H1 (cell line): Measurements from ENCODE around the gene AOAH. TPM values are rescaled to one million over a fixed set of nuclear protein-coding genes. Genes with fewer than 3 reads are reported as not detected.

Source experiments
- ASH2L ChIP-seq: fragments of 200-600, 300-600 bp; sonication (generic); IDR thresholded peaks from one replicate; pipeline ENCODE4 v1.7.1; 2017; ENCODE audit warnings: low read length
- CHD1 ChIP-seq: IDR thresholded peaks from 2 replicates; pipeline ENCODE4 v1.6.1; 2012; ENCODE audit warnings: low read depth, low read length, improper control_type of control experiment
- CREB1 ChIP-seq: IDR thresholded peaks from 2 replicates; pipeline ENCODE4 v1.6.1; 2012; ENCODE audit warnings: inconsistent platforms
- GTF2F1 ChIP-seq: IDR thresholded peaks from 2 replicates; pipeline ENCODE4 v1.6.1; 2012; ENCODE audit warnings: low read depth, low read length, improper control_type of control experiment, borderline replicate concordance
- NANOG ChIP-seq: IDR thresholded peaks from 2 replicates; pipeline ENCODE4 v1.6.1; 2011; ENCODE audit warnings: low read length, low read depth, mild to moderate bottlenecking, inconsistent platforms; ENCODE audit not compliant: insufficient read depth, poor library complexity, severe bottlenecking
- polyA plus RNA-seq, 7 experiments: library from polyadenylated mRNA; depleted of rRNA in 3 of 7; stranded (reverse) in 5 of 7; unstranded in 2 of 7; fragments of >200 nt in 5 of 7; fragments of 200-250 nt in 2 of 7; gene quantifications; 1 replicate in 5 of 7; 2 replicates in 1 of 7; 4 replicates in 1 of 7; pipeline versions ENCODE4 v1.2.1 to v1.2.3, GENCODE V29; 2011 to 2013; ENCODE audit warnings: missing spikeins in 2 of 7, mixed read lengths in 2 of 7
- total RNA-seq: library from RNA; stranded (reverse); fragmentation: NEBNext Ultra II Directional; extraction: Animal tissue kit (Norgen Biotek cat#: 25700); gene quantifications from 2 replicates; pipeline ENCODE4 v1.2.1, GENCODE V29; 2021
- TF ChIP-seq, protein P1 (sequence below): fragments of 300-600 bp; sonication (generic); IDR thresholded peaks from 2 replicates; pipeline ENCODE4 v1.7.1; 2012; ENCODE audit warnings: low read length, moderate library complexity, mild to moderate bottlenecking, inconsistent platforms; ENCODE audit not compliant: insufficient replicate concordance

The AOAH gene
- total and polyA plus RNA-seq, 2 of the 8 experiments (the other 6 are each of a cell fraction or from before 2014, with no cell fraction given) = 0.08 TPM; not detected in 1

DNA sequence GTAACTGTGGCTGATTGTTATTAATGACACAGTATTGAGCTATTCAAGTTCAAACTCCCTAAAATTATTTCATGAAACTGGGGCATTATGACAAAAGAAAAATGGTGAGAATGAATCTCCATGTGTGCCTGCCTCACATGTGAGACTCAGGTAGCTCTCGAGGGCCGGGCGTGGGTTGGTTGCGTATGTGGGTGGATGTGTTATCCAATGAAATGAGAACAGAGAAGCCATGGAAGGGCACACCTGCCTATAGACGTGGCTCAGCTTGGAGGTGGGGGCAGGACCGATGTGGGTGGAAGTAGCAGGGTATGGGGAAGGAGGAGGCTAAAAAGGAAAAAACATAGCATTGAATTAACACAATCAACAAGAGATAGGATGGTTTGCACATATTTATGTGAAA is 96.5 kb downstream of the AOAH start (continued):
- TF ChIP-seq, protein P1, sequence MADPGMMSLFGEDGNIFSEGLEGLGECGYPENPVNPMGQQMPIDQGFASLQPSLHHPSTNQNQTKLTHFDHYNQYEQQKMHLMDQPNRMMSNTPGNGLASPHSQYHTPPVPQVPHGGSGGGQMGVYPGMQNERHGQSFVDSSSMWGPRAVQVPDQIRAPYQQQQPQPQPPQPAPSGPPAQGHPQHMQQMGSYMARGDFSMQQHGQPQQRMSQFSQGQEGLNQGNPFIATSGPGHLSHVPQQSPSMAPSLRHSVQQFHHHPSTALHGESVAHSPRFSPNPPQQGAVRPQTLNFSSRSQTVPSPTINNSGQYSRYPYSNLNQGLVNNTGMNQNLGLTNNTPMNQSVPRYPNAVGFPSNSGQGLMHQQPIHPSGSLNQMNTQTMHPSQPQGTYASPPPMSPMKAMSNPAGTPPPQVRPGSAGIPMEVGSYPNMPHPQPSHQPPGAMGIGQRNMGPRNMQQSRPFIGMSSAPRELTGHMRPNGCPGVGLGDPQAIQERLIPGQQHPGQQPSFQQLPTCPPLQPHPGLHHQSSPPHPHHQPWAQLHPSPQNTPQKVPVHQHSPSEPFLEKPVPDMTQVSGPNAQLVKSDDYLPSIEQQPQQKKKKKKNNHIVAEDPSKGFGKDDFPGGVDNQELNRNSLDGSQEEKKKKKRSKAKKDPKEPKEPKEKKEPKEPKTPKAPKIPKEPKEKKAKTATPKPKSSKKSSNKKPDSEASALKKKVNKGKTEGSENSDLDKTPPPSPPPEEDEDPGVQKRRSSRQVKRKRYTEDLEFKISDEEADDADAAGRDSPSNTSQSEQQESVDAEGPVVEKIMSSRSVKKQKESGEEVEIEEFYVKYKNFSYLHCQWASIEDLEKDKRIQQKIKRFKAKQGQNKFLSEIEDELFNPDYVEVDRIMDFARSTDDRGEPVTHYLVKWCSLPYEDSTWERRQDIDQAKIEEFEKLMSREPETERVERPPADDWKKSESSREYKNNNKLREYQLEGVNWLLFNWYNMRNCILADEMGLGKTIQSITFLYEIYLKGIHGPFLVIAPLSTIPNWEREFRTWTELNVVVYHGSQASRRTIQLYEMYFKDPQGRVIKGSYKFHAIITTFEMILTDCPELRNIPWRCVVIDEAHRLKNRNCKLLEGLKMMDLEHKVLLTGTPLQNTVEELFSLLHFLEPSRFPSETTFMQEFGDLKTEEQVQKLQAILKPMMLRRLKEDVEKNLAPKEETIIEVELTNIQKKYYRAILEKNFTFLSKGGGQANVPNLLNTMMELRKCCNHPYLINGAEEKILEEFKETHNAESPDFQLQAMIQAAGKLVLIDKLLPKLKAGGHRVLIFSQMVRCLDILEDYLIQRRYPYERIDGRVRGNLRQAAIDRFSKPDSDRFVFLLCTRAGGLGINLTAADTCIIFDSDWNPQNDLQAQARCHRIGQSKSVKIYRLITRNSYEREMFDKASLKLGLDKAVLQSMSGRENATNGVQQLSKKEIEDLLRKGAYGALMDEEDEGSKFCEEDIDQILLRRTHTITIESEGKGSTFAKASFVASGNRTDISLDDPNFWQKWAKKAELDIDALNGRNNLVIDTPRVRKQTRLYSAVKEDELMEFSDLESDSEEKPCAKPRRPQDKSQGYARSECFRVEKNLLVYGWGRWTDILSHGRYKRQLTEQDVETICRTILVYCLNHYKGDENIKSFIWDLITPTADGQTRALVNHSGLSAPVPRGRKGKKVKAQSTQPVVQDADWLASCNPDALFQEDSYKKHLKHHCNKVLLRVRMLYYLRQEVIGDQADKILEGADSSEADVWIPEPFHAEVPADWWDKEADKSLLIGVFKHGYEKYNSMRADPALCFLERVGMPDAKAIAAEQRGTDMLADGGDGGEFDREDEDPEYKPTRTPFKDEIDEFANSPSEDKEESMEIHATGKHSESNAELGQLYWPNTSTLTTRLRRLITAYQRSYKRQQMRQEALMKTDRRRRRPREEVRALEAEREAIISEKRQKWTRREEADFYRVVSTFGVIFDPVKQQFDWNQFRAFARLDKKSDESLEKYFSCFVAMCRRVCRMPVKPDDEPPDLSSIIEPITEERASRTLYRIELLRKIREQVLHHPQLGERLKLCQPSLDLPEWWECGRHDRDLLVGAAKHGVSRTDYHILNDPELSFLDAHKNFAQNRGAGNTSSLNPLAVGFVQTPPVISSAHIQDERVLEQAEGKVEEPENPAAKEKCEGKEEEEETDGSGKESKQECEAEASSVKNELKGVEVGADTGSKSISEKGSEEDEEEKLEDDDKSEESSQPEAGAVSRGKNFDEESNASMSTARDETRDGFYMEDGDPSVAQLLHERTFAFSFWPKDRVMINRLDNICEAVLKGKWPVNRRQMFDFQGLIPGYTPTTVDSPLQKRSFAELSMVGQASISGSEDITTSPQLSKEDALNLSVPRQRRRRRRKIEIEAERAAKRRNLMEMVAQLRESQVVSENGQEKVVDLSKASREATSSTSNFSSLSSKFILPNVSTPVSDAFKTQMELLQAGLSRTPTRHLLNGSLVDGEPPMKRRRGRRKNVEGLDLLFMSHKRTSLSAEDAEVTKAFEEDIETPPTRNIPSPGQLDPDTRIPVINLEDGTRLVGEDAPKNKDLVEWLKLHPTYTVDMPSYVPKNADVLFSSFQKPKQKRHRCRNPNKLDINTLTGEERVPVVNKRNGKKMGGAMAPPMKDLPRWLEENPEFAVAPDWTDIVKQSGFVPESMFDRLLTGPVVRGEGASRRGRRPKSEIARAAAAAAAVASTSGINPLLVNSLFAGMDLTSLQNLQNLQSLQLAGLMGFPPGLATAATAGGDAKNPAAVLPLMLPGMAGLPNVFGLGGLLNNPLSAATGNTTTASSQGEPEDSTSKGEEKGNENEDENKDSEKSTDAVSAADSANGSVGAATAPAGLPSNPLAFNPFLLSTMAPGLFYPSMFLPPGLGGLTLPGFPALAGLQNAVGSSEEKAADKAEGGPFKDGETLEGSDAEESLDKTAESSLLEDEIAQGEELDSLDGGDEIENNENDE = no peak
- no peak for TF ChIP-seq ASH2L
- no peak for TF ChIP-seq GTF2F1
- TF ChIP-seq CREB1 = no peak
- no peak for TF ChIP-seq CHD1
- no peak for TF ChIP-seq NANOG
